Liver (tissue), 9 donors: ENCODE data around the gene EEIG2. TPM values are rescaled to one million over a fixed set of nuclear protein-coding genes. Genes with fewer than 3 reads are reported as not detected.
"Not testable (repeated sequence)": the region's sequence is repeated elsewhere in the genome, so short reads cannot be mapped to it uniquely, and the experiment has no call there.

Experiments
- DNase-seq: peaks from one replicate; pipeline ENCODE4 v3.0.0-alpha.2; 2017; ENCODE audit warnings: low spot score
- H3K27ac ChIP-seq, 2 donors: one replicate each; pipeline ENCODE4 v1.7.0; 2013; ENCODE audit warnings: inconsistent platforms in 2 of 2, low read length in 2 of 2, control low read depth in 1 of 2, low read depth in 1 of 2, mild to moderate bottlenecking in 1 of 2
- H3K27me3 ChIP-seq, 4 donors: one replicate each; pipeline versions ENCODE4 v1.6.1 to v1.7.0; 2013; ENCODE audit warnings: low read length in 3 of 4, inconsistent platforms in 1 of 4, mild to moderate bottlenecking in 1 of 4, moderate library complexity in 1 of 4; ENCODE audit not compliant: control insufficient read depth in 4 of 4, insufficient read depth in 4 of 4
- H3K36me3 ChIP-seq, 4 donors: one replicate each; pipeline versions ENCODE4 v1.6.1 to v1.7.0; 2013; ENCODE audit warnings: low read length in 3 of 4, mild to moderate bottlenecking in 3 of 4, low read depth in 1 of 4, moderate library complexity in 1 of 4; ENCODE audit not compliant: control insufficient read depth in 4 of 4, insufficient read depth in 3 of 4
- H3K4me1 ChIP-seq, 4 donors: one replicate each; pipeline versions ENCODE4 v1.6.1 to v1.7.0; 2013; ENCODE audit warnings: low read length in 3 of 4, mild to moderate bottlenecking in 3 of 4, moderate library complexity in 1 of 4; ENCODE audit not compliant: control insufficient read depth in 4 of 4, insufficient read depth in 4 of 4
- H3K4me3 ChIP-seq, 3 donors: one replicate each; pipeline versions ENCODE4 v1.6.1 to v1.7.0; 2013; ENCODE audit warnings: low read length in 3 of 3, control low read depth in 1 of 3, low read depth in 1 of 3, mild to moderate bottlenecking in 1 of 3
- H3K9ac ChIP-seq, 2 donors: one replicate each; pipeline ENCODE4 v1.7.0; 2013; ENCODE audit warnings: low read length in 2 of 2, mild to moderate bottlenecking in 2 of 2, moderate library complexity in 2 of 2, control low read depth in 1 of 2, low read depth in 1 of 2
- H3K9me3 ChIP-seq, 4 donors: one replicate each; pipeline versions ENCODE4 v1.6.1 to v1.7.0; 2013; ENCODE audit warnings: low read length in 3 of 4; ENCODE audit not compliant: control insufficient read depth in 4 of 4
- EGR1 ChIP-seq, 2 donors: IDR thresholded peaks; 2 replicates each; pipeline ENCODE4 v1.6.1; 2016 to 2018; ENCODE audit warnings: antibody characterized with exemption in 2 of 2, low read depth in 2 of 2
- FOXA1 ChIP-seq: IDR thresholded peaks from 2 replicates; pipeline ENCODE4 v1.6.1; 2016; ENCODE audit warnings: antibody characterized with exemption
- FOXA2 ChIP-seq: IDR thresholded peaks from 2 replicates; pipeline ENCODE4 v1.6.1; 2016; ENCODE audit warnings: antibody characterized with exemption
- GABPA ChIP-seq, 2 donors: IDR thresholded peaks in 1 of 2; conservative IDR thresholded peaks in 1 of 2; 2 replicates each; pipeline ENCODE4 v1.6.1; 2016; ENCODE audit warnings: antibody characterized with exemption in 2 of 2, mild to moderate bottlenecking in 1 of 2, moderate library complexity in 1 of 2
- HNF4A ChIP-seq, 2 donors: conservative IDR thresholded peaks; 2 replicates each; pipeline ENCODE4 v1.6.1; 2016; ENCODE audit warnings: antibody characterized with exemption in 2 of 2, mild to moderate bottlenecking in 2 of 2
- HNF4G ChIP-seq: IDR thresholded peaks from 2 replicates; pipeline ENCODE4 v1.6.1; 2016; ENCODE audit warnings: antibody characterized with exemption
- JUND ChIP-seq, 2 donors: IDR thresholded peaks; 2 replicates each; pipeline ENCODE4 v1.6.1; 2016; ENCODE audit warnings: antibody characterized with exemption in 2 of 2
- MAX ChIP-seq: IDR thresholded peaks from 2 replicates; pipeline ENCODE4 v1.6.1; 2016; ENCODE audit warnings: antibody characterized with exemption
- NR2F2 ChIP-seq: IDR thresholded peaks from 2 replicates; pipeline ENCODE4 v1.6.1; 2016; ENCODE audit warnings: antibody characterized with exemption
- RAD21 ChIP-seq, 2 donors: IDR thresholded peaks; 2 replicates each; pipeline ENCODE4 v1.6.1; 2016; ENCODE audit warnings: antibody characterized with exemption in 2 of 2, mild to moderate bottlenecking in 2 of 2
- REST ChIP-seq: IDR thresholded peaks from 2 replicates; pipeline ENCODE4 v1.6.1; 2016; ENCODE audit warnings: antibody characterized with exemption, mild to moderate bottlenecking
- RXRA ChIP-seq, 2 donors: IDR thresholded peaks; 2 replicates each; pipeline ENCODE4 v1.6.1; 2017 to 2018; ENCODE audit warnings: antibody characterized with exemption in 2 of 2, mild to moderate bottlenecking in 1 of 2
- SP1 ChIP-seq: IDR thresholded peaks from 2 replicates; pipeline ENCODE4 v1.6.1; 2018; ENCODE audit warnings: antibody characterized with exemption, mild to moderate bottlenecking
- TAF1 ChIP-seq: conservative IDR thresholded peaks from 2 replicates; pipeline ENCODE4 v1.6.1; 2016; ENCODE audit warnings: antibody characterized with exemption, mild to moderate bottlenecking
- YY1 ChIP-seq: IDR thresholded peaks from 2 replicates; pipeline ENCODE4 v1.6.1; 2016; ENCODE audit warnings: antibody characterized with exemption, mild to moderate bottlenecking
- ZBTB33 ChIP-seq: IDR thresholded peaks from 2 replicates; pipeline ENCODE4 v1.6.1; 2016; ENCODE audit warnings: antibody characterized with exemption
- WGBS: extraction: QIAGEN DNeasy Blood & Tissue Kit; methylation state at CpG from one replicate; pipeline ENCODE4 v1.1.7; 2013; 5-methylcytosine and 5-hydroxymethylcytosine counted together
- polyA plus RNA-seq, 2 donors: library from polyadenylated mRNA; stranded (reverse) in 1 of 2; unstranded in 1 of 2; fragments of 200-250 nt in 1 of 2; fragments of >200 nt in 1 of 2; fragmentation: Nextera tagmentation in 1 of 2; extraction: Ambion mirVana in 1 of 2; gene quantifications; one replicate each; pipeline versions ENCODE4 v1.2.1 to v1.2.3, GENCODE V29; 2013 to 2015
- total RNA-seq, 2 donors: library from RNA; depleted of rRNA; stranded (reverse); fragments of >200 nt; gene quantifications; one replicate each; pipeline ENCODE4 v1.2.3, GENCODE V29; 2014
- TF ChIP-seq, protein P1 (sequence below): fragments of 150-350 bp; IDR thresholded peaks from 2 replicates; pipeline ENCODE4 v1.5.1; 2017; ENCODE audit warnings: improper control_type of control experiment, low read depth, low read length; ENCODE audit not compliant: missing input control
- TF ChIP-seq, protein P2 (sequence below): IDR thresholded peaks from 2 replicates; pipeline ENCODE4 v1.6.1; 2016; ENCODE audit warnings: antibody characterized with exemption
- donor health status: healthy.
- donor health status: healthy.
- donor health status: healthy.
- donor health status: healthy.
- donor health status: healthy.

Gene EEIG2
- total and polyA plus RNA-seq, 4 donors = 0.50 to 10.6 (median 1.7) TPM

- DNase-seq = no peak
- no peak overlapping the region for H3K9ac ChIP-seq
- 68% methylated on average over 2 of the region's 2 CpGs for WGBS
- H3K4me1 ChIP-seq = no peaks in the 10 kb centered on the region
- no peak overlapping the region for H3K27ac ChIP-seq
- H3K9me3 ChIP-seq = no peaks in the 10 kb centered on the region
- no peaks in the 10 kb centered on the region for H3K27me3 ChIP-seq
- no peaks in the 10 kb centered on the region for H3K36me3 ChIP-seq
- H3K4me3 ChIP-seq = no peak overlapping the region
- TF ChIP-seq NR2F2 (no peak), FOXA1 (no peak), YY1 (no peak)
- TF ChIP-seq, protein P1, sequence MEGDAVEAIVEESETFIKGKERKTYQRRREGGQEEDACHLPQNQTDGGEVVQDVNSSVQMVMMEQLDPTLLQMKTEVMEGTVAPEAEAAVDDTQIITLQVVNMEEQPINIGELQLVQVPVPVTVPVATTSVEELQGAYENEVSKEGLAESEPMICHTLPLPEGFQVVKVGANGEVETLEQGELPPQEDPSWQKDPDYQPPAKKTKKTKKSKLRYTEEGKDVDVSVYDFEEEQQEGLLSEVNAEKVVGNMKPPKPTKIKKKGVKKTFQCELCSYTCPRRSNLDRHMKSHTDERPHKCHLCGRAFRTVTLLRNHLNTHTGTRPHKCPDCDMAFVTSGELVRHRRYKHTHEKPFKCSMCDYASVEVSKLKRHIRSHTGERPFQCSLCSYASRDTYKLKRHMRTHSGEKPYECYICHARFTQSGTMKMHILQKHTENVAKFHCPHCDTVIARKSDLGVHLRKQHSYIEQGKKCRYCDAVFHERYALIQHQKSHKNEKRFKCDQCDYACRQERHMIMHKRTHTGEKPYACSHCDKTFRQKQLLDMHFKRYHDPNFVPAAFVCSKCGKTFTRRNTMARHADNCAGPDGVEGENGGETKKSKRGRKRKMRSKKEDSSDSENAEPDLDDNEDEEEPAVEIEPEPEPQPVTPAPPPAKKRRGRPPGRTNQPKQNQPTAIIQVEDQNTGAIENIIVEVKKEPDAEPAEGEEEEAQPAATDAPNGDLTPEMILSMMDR = no peak
Measured at GRCh38 chr1:108541861-108542260, 18.0 kb upstream of the EEIG2 start.

GRCh38 chr1:108547493-108547892 is 12.4 kb upstream of the EEIG2 start:
- 96% methylated on average over 4 of the region's 4 CpGs for WGBS
- H3K9ac ChIP-seq, H3K27me3 ChIP-seq, H3K9me3 ChIP-seq, H3K36me3 ChIP-seq, H3K27ac ChIP-seq, H3K4me3 ChIP-seq, DNase-seq, H3K4me1 ChIP-seq: not testable (repeated sequence)

DNA sequence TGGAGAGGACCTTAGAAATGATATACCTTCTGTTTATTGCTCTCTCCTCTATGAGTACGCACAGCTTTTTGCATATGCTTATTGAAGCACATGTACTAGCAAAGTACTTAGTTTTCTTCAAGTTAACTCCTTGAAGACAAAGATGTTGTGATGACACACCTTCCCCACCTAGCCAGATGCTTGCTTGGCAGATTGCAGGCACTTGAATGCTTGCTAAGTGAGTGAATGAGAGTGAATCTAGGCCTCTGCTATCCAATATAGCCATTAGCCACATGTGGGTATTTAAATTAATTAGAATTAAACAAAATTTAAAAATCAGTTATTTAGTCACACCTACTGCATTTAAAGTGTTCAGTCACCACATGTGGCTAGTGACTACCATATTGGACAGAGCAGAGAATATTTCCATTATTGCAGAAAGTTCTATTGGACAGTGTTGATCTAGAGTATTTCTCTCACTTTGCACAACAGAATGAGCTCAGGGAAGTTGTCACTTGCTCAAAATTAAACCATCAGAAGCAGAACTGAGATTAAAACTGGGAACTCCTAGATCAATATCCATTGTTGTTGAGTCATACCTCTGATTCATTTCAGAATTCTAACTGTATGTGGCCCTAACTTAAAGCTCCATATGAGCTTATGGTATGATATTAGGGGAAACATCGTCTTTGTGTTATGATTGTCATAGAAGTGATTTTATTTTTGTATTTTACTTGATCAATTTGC is 8.6 kb upstream of the EEIG2 start:
- H3K27ac ChIP-seq = no peak overlapping the region
- DNase-seq = no peak
- H3K9ac ChIP-seq = no peak overlapping the region
- TF ChIP-seq MAX (no peak), RAD21 (IDR thresholded peaks at IDR 0.05) (no peak), FOXA2 (no peak), RXRA (IDR thresholded peaks at IDR 0.05) (no peak), EGR1 (IDR thresholded peaks at IDR 0.05; ENCODE audit: low read depth in 2 of 2) (no peak), FOXA1 (no peak), REST (no peak), JUND (IDR thresholded peaks at IDR 0.05) (no peak), HNF4G (no peak), YY1 (no peak), GABPA (IDR thresholded peaks at IDR 0.05 in 1 of 2, conservative IDR thresholded peaks at IDR 0.05 in 1 of 2) (no peak), TAF1 (no peak), SP1 (no peak), NR2F2 (no peak), HNF4A (conservative IDR thresholded peaks at IDR 0.05) (no peak), ZBTB33 (no peak)
- TF ChIP-seq, protein P2, sequence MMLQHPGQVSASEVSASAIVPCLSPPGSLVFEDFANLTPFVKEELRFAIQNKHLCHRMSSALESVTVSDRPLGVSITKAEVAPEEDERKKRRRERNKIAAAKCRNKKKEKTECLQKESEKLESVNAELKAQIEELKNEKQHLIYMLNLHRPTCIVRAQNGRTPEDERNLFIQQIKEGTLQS = no peak
- no peaks in the 10 kb centered on the region for H3K27me3 ChIP-seq
- no peak overlapping the region for H3K4me3 ChIP-seq
- WGBS = 86% methylated on average over 2 of the region's 2 CpGs
- no peaks in the 10 kb centered on the region for H3K36me3 ChIP-seq
- no peaks in the 10 kb centered on the region for H3K4me1 ChIP-seq
- H3K9me3 ChIP-seq = no peaks in the 10 kb centered on the region
